GM18870 (cell line): ENCODE measurements around the gene MFF.
A peak's percentile ranks its signal among the peaks of the same experiment; 100 is the strongest.

Experiments used
- ATAC-seq: cut with Tn5 transposase; IDR thresholded peaks from one replicate; pipeline ENCODE4 v1.9.1; 2021; ENCODE audit warnings: moderate library complexity; ENCODE audit not compliant: unreplicated experiment

Gene MFF, protein sequence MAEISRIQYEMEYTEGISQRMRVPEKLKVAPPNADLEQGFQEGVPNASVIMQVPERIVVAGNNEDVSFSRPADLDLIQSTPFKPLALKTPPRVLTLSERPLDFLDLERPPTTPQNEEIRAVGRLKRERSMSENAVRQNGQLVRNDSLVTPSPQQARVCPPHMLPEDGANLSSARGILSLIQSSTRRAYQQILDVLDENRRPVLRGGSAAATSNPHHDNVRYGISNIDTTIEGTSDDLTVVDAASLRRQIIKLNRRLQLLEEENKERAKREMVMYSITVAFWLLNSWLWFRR

DNA sequence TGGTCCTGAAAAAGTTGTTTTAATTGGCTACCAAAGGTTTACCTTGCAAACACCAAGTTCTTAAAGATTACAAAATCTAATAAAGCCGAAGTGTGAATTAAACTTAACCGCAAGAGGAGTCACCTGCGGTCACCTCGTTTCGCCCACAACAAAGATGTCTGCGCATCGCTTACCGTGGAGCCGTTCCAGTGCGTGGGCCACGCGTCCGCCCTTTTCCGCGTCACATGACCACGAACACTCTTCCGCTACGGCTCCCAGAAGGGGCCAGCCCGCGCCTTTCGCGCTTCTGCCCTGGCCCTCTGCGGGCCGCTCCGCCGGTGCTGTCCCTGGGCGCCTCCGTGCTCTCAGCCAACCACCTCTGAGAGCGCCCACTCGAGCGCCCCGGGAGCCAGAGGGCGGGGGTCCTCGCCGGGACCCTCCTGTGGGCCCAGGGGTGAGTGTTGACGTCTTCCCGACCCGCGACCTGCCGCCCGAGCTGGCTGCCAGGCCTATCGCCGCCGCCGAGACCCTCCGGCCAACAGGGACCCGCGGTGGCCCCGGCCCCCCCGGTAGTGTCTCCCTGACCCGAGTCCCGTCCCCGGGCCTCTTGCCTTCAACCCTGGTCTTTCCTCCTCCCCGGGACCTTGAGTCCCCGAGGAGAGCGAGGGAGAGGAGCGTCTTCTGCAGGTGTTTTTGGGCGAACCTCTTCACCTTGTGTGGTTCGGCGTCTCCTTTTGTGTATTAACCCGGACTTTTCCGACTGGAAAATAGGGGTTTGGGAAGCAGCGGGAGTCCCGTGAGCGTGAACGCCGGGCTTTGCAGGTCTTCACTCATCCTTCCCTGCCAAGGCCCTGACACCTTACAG lies at the start of gene MFF:
Gene MFF (plus strand): TSS at position 257 of the 844 bp plus-strand sequence. CDS start 5,415 bp downstream, outside the sequence.
- ATAC-seq, result peak; percentile 91

DNA sequence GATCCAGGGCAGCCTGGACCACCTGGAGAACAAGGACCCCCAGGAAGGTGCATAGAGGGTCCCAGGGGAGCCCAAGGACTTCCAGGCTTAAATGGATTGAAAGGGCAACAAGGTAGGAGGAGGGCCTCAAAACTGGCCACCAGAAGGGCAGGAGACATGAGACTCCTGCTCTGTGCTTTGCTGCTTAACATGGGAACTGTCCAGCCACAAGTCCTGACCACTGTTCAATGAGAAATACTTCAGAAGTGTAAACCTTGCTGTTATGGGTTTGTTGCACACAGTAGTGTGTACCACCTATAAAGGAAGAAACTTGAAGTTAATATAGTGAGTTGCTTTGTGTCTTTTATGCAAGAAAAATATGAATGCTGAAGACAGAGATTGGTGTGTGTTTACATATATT lies 44.2 kb upstream of the MFF start:
- ATAC-seq, result no peak

- ATAC-seq, result no peak
Observed at GRCh38 chr2:227285741-227286236, 39.3 kb upstream of the MFF start.

GRCh38 chr2:227287771-227288170 lies 37.3 kb upstream of the MFF start:
- ATAC-seq, result no peak

GRCh38 chr2:227292314-227292713 lies 32.7 kb upstream of the MFF start:
- ATAC-seq, result no peak

- ATAC-seq, result no peak
Observed at GRCh38 chr2:227293531-227293930, 31.5 kb upstream of the MFF start.

- ATAC-seq, result no peak
Observed at GRCh38 chr2:227295806-227296205, 29.2 kb upstream of the MFF start.

DNA sequence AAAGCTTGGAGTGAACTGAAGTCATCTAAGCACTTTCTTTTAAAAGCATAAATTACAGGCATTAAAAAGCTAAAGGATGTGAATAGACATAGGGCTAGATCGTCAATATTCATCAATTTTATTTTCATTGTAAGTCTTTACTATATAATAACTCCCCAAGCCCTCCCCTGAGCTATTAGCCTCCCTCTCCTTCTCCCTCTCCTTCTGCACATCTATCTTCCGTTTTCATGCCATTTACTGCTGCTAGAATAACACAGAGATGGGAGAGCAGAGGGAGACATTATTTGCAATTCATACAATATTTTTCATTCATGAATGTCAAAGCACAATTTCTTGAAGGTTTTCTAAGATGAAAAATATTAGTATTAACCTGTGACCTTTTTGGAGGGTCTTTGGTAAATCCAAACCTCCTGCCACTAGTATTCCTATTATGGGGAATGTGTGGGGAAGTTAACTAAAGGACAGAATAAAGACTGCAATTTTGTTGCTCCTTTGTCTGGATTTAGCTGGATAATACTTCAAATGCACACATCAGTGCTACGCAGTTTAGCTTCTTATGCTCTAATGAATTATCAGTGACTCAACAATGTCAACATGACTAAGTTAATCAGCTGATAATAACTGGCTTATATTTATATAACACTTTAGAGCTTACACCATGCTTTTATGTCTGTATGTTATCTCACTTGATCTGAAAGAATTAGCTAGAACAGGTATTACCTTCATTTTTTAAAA lies 28.2 kb upstream of the MFF start:
- ATAC-seq, result no peak

GRCh38 chr2:227301523-227301922 lies 23.5 kb upstream of the MFF start:
- ATAC-seq, result no peak

DNA sequence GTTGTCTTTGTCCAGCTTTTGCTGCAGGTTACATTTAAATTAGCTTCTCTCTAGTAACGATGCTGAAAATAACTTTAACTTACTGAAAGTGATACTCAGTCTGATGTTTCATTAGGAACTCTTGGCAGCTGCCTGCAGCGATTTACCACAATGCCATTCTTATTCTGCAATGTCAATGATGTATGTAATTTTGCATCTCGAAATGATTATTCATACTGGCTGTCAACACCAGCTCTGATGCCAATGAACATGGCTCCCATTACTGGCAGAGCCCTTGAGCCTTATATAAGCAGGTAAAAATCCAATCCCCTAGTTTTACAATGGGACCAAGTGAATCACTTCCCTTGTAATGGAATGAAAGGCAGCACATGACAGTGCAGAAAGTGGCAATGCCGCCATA lies 16.3 kb upstream of the MFF start:
- peak; percentile 85 for ATAC-seq

- ATAC-seq, result no peak
Observed at GRCh38 chr2:227310756-227311110, 14.3 kb upstream of the MFF start.

GRCh38 chr2:227311861-227312506 lies 13.1 kb upstream of the MFF start:
- ATAC-seq, result no peak

DNA sequence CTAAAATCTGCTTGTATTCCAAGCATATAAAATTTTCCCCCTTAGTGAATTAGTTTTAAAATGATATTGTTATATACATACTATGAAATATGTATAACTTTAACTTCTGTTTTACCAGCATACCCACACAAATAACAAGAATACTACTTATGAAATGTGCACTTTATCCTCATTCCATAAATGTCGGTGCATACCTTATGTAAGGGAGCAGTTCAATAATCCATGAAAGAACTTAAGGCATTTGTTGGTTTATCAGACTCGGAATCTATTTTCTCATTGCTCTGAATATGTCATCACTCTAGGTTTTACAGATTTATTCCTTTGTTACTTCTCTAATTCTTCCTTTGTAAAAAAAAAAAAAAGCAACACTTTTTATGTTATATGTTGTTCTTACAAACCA lies 12.5 kb upstream of the MFF start:
- no peak for ATAC-seq

DNA sequence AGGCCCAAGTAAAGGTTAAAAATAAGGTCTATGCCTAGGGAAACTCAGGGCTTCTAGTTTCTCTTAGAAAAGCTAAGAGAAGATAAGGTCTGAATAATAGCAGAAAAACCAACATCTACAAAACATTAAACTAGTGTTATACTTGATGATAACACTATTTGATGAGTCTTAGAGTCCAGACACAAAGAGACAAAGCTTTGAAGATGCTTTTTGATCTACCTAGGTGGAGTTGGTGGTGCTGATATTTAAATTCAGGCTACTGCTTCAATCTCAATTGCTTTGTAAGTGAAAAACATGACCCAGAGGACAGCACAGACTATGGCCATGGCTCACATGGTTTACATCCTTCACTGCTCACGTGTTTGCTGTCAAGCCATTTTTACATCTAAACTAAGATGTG lies 11.7 kb upstream of the MFF start:
- ATAC-seq, result no peak

DNA sequence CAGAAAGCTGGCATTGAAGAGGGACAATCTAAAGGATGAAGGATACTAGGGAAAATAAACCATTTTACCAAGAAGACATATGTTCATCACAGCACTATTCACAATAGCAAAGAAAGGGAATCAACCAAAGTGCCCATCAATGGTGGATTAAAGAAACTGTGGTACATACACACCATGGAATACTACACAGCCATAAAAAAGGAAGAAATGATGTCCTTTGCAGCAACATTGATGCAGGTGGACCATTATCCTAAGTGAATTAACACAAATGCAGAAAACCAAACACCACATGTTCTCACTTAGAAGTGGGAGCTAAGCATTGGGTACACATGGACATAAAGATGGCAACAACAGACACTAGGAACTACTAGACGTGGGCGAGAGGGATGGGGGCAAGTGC lies 7.2 kb upstream of the MFF start:
- ATAC-seq, result no peak

DNA sequence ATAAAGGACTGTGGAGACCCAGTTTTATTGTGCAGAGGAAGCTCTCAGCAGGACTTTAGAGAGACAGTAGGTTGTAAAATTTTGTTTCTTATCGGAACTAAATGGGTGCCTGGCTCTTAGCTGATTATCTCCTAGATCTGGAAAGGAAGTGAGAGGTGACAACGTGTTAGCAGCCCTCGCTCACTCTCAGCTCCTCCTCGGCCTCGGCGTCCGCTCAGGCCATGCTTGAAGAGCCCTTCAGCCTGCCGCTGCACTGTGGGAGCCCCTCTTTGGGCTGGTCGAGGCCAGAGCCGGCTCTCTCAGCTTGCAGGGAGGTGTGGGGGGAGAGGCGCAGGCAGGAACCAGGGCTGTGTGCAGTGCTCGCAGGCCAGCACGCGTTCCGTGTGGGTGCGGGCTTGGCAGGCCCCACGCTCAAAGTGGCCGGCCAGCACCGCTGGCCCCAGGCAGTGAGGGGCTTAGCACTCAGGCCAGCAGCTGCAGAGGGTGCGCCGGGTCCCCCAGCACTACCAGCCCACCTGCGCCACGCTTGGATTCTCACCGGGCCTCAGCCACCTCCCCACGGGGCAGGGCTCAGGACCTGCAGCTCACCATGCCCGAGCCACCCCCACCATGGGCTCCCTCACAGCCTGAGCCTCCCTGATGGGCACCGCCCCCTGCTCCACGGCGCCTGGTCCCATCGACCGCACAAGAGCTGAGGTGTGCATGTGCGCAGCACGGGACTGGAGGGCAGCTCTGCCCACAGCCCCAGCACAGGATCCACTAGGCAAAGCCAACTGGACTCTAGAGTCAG lies 4.6 kb upstream of the MFF start:
- ATAC-seq, result no peak

GRCh38 chr2:227322530-227323205 lies 2.4 kb upstream of the MFF start:
- ATAC-seq, result no peak

GRCh38 chr2:227323818-227324217 lies 1.2 kb upstream of the MFF start:
- no peak for ATAC-seq

- peak; percentile 9 for ATAC-seq
Observed at GRCh38 chr2:227324642-227324994, 433 bp upstream of the MFF start.

DNA sequence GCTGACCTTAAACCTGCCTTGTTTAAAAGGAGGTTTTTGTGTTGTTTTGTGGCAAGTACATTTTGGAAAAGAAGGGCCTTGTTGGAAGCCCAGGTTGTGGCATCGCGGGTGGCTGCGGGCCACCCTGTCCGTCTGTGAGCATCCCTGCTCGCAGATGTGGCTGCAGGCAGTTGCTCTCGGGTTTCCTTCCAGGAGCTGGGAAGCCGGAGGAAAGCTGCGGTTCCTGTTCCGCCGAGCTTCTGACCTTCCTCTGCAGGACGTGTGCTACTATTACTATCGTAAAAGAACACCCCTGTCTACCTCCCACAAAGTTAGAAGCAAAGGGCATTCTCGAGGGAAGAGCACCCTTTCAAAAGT lies 766 bp downstream of the MFF start:
- peak; percentile 9 for ATAC-seq
